NB4 (cell line): ENCODE results near the gene NT5E.

Experiments
- DNase-seq: peaks from one replicate; pipeline ENCODE4 v3.0.0; 2010; ENCODE audit warnings: low read depth
- H3K4me3 ChIP-seq: one replicate; pipeline ENCODE4 v1.5.1; 2011; ENCODE audit warnings: mild to moderate bottlenecking, low read depth, low read length, moderate library complexity
- CTCF ChIP-seq: IDR thresholded peaks from one replicate; pipeline ENCODE4 v1.5.1; 2012; ENCODE audit warnings: low read depth, low read length
- MAX ChIP-seq: IDR thresholded peaks from 2 replicates; pipeline ENCODE4 v1.6.1; 2011; ENCODE audit warnings: low read depth, low read length
- MYC ChIP-seq: IDR thresholded peaks from 2 replicates; pipeline ENCODE4 v1.6.1; 2011; ENCODE audit warnings: low read depth, low read length
- POLR2A ChIP-seq: IDR thresholded peaks from 2 replicates; pipeline ENCODE4 v1.6.1; 2011; ENCODE audit warnings: mild to moderate bottlenecking; ENCODE audit not compliant: insufficient read length; ENCODE audit errors: extremely low read depth

NT5E gene

DNA sequence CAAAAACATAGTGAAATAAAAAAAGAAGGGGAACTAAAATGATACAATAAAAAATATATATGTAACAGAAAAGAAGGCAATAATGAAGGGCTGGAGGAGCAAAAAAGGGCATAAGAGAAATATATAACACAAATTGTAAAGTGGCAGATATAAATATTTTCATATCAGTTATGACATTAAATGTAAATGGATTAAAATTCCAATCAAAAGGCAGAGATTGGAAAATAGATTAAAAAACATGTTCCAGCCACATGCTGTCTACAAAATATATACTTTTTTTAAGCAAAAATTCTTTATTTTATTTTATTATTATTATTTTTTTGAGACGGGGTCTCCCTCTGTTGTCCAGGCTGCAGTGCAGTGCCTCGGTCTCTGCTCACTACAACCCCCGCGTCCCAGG is 23.9 kb upstream of the NT5E start:
- no peak for TF ChIP-seq POLR2A
- no peak for DNase-seq
- no peak overlapping the region for H3K4me3 ChIP-seq

GRCh38 chr6:85428486-85428885 is 21.4 kb upstream of the NT5E start:
- TF ChIP-seq MAX (no peak), POLR2A (no peak), MYC (no peak), CTCF (no peak)
- no peak overlapping the region for H3K4me3 ChIP-seq
- DNase-seq: no peak

- no peak for DNase-seq
- TF ChIP-seq MAX (no peak), POLR2A (no peak), MYC (no peak), CTCF (no peak)
- no peak overlapping the region for H3K4me3 ChIP-seq
These were observed 20.5 kb upstream of the NT5E start for GRCh38 chr6:85429346-85429745.

DNA sequence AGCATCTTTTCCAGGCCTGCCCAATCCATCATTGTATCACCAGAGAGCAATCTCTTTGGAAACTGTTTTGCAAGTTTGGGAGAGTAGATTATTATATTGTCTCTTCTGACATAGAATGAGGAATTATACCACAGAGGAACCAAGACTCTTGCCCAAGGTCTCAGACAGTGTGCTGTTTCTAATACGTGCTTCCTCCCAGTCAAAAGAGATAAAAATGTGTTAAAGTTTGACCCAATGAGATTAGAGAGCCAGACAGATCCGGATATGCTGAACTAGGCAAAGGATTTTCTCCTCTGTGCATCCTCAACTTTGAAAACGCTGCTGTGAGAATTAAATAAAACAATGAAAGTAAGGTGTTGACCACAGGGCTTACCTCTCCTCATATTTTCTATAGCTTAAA is 18.6 kb upstream of the NT5E start:
- DNase-seq: no peak
- no peak overlapping the region for H3K4me3 ChIP-seq
- TF ChIP-seq POLR2A: no peak
- no peak for TF ChIP-seq MYC

DNA sequence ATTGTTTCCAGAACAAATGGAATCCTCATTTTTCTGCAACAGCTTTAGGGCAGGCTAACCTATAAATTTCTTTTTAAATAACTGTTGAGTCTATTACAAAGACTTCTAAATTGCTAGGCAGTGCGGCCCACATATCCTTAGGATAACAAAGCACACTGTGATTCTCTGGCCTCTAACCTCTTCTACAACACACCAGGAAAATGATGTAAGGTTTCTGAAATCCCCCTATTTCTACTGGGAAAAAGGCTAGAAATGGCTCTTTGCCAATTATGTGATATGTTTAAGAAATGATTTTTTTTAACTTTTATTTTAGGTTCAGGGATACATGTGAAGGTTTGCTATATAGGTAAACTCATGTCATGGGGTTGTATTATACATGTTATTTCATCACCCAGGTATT is 17.3 kb upstream of the NT5E start:
- DNase-seq: no peak

GRCh38 chr6:85435851-85436250 is 14.0 kb upstream of the NT5E start:
- TF ChIP-seq MYC (no peak), POLR2A (no peak), CTCF (no peak)
- no peak overlapping the region for H3K4me3 ChIP-seq
- DNase-seq: no peak

More for the DNA sequence above, 17.3 kb upstream of the NT5E start:
- H3K4me3 ChIP-seq: no peak overlapping the region
- no peak for TF ChIP-seq CTCF
- TF ChIP-seq MYC: no peak
- TF ChIP-seq MAX: no peak
- no peak for TF ChIP-seq POLR2A

- DNase-seq: no peak
- no peak overlapping the region for H3K4me3 ChIP-seq
- no peak for TF ChIP-seq MYC
- TF ChIP-seq POLR2A: no peak
- TF ChIP-seq CTCF: no peak
- TF ChIP-seq MAX: no peak
These were observed 13.5 kb upstream of the NT5E start for GRCh38 chr6:85436411-85436810.
